ENCODE results near the gene LDLRAD3. TPM values are rescaled to one million over a fixed set of nuclear protein-coding genes. Genes with fewer than 3 reads are reported as not detected.

The LDLRAD3 gene
- total RNA-seq, 1 experiment from 2014 or later, result 12.1 TPM

DNA sequence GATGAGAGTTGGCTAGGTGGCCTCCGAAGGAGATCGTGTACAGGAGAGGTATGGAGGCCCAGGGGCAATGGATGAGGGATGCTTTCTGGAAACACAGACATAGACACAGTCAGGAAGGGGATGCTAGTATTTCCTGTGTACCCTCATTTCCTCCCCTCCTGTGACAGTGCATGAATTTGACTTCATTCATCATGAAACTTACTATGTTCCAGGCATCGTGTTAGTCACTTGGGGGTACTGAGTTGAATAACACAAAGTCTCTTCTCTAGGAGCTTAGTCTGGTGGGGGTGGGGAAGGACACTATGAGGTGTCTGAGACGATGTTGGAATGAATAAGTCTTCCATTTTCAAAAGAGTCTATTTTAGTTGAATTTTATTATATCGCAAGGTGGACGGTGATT lies 32.6 kb downstream of the LDLRAD3 start:
- H4K5ac ChIP-seq (ENCODE audit: insufficient read length, low read depth, low read length), result no peak overlapping the region
- no peak overlapping the region for H2BK20ac ChIP-seq (ENCODE audit: low read depth, low read length, poor library complexity, severe bottlenecking)
- no peak overlapping the region for H3K56ac ChIP-seq (ENCODE audit: insufficient read length, low read depth, low read length)
- no peak for DNase-seq
- no peak overlapping the region for H3K4ac ChIP-seq (ENCODE audit: low read depth, low read length)
- no peak for TF ChIP-seq CTCF (conservative IDR thresholded peaks at IDR 0.05)
- H3K14ac ChIP-seq (ENCODE audit: insufficient read depth, low read length), result no peak overlapping the region
- peaks cover 41 to 45% of the 10 kb centered on the region in 2 experiments for H3K4me1 Mint-ChIP-seq
- no peak overlapping the region for H3T11ph ChIP-seq (ENCODE audit: low read length)
- no peak overlapping the region for H2BK5ac ChIP-seq (ENCODE audit: insufficient read length, low read length)
- H2AFZ ChIP-seq (ENCODE audit: low read length), result no peak overlapping the region
- peaks cover 17 to 33% of the 10 kb centered on the region in 2 experiments for H3K9me3 Mint-ChIP-seq
- no peak overlapping the region for H3K4me2 ChIP-seq (ENCODE audit: insufficient read depth, insufficient read length, low read length)
- no peaks in the 10 kb centered on the region for H3K27me3 Mint-ChIP-seq (ENCODE audit: low read depth)
- H3K18ac ChIP-seq (ENCODE audit: insufficient read length, low read depth, low read length), result no peak overlapping the region
- no peak overlapping the region for H3K4me3 Mint-ChIP-seq
- H2BK12ac ChIP-seq (ENCODE audit: insufficient read length, low read depth, low read length), result no peak overlapping the region
- no peak overlapping the region for H3K27ac ChIP-seq (ENCODE audit: insufficient read length, low read depth, low read length)
- no peak overlapping the region for H2BK120ac ChIP-seq (ENCODE audit: low read depth, low read length, poor library complexity, severe bottlenecking)
- H4K91ac ChIP-seq (ENCODE audit: insufficient read length, low read depth, low read length), result no peak overlapping the region
- no peaks in the 10 kb centered on the region for H3K27me3 ChIP-seq (ENCODE audit: insufficient read depth, low read length)
- no peak overlapping the region for H3K23ac ChIP-seq (ENCODE audit: insufficient read length, low read depth, low read length)
- peaks cover 12% of the 10 kb centered on the region; the same call in 1 of the 2 replicates for H3K79me2 ChIP-seq (ENCODE audit: insufficient read depth, low read length)
- H3K9ac ChIP-seq (ENCODE audit: extremely low read depth, insufficient read length, low read length), result no peak overlapping the region
- H4K8ac ChIP-seq (replicated peaks; ENCODE audit: insufficient read length, low read depth, low read length), result no peak overlapping the region
- WGBS (ENCODE audit: extremely low coverage, insufficient read length, low lambda C conversion rate), result no CpG with 5 or more reads among the region's 6 CpGs
- H3K9me3 ChIP-seq (ENCODE audit: control insufficient read depth, low read depth, low read length), result peaks cover 10% of the 10 kb centered on the region
- no peak overlapping the region; a peak in 1 of 7 replicates for H3K27ac Mint-ChIP-seq
- H3K79me1 ChIP-seq (ENCODE audit: insufficient read depth, low read depth, low read length, poor library complexity, severe bottlenecking), result peaks cover 13% of the 10 kb centered on the region
- H3K36me3 Mint-ChIP-seq (ENCODE audit: insufficient read depth in 1 of 3, low read depth in 3 of 3), result peaks cover 27 to 51% (median 50%) of the 10 kb centered on the region in 3 experiments
- H3K4me1 ChIP-seq (ENCODE audit: insufficient read depth, low read length), result peaks cover 18% of the 10 kb centered on the region
- no peaks in the 10 kb centered on the region for H4K20me1 ChIP-seq (ENCODE audit: control insufficient read depth, insufficient read depth, insufficient read length)
- no peaks in the 10 kb centered on the region for H3K23me2 ChIP-seq (ENCODE audit: insufficient read length, low read depth, low read length, poor library complexity, severe bottlenecking)
- no peak overlapping the region for H2BK15ac ChIP-seq (ENCODE audit: low read depth, low read length)
- no peak overlapping the region for H2AK5ac ChIP-seq (ENCODE audit: insufficient read length, low read length)
